HEK293 (cell line): ENCODE measurements around the gene ARMH4.

Source experiments
- ATF2 ChIP-seq: fragments of 450-650 bp; formaldehyde crosslinking; IDR thresholded peaks from 2 replicates; pipeline ENCODE4 v1.5.1; 2016; ENCODE audit warnings: missing biosample characterization, missing genetic modification characterization, low read depth
- CTCF ChIP-seq: fragments of 450-650 bp; formaldehyde crosslinking; IDR thresholded peaks from 2 replicates; pipeline ENCODE4 v1.5.1; 2016; ENCODE audit warnings: missing biosample characterization, missing genetic modification characterization
- PBX3 ChIP-seq: sonication (generic); formaldehyde crosslinking; IDR thresholded peaks from 2 replicates; pipeline ENCODE4 v1.8.1; 2022; ENCODE audit warnings: mild to moderate bottlenecking, moderate library complexity, missing genetic modification reagents
- PRDM2 ChIP-seq: fragments of 450-650 bp; formaldehyde crosslinking; IDR thresholded peaks from 2 replicates; pipeline ENCODE4 v1.5.1; 2016; ENCODE audit warnings: missing biosample characterization, missing genetic modification characterization, borderline replicate concordance
- REST ChIP-seq: fragments of 450-650 bp; formaldehyde crosslinking; IDR thresholded peaks from 2 replicates; pipeline ENCODE4 v1.5.1; 2016; ENCODE audit warnings: missing biosample characterization, missing genetic modification characterization
- ZNF221 ChIP-seq: fragments of 450-650 bp; formaldehyde crosslinking; IDR thresholded peaks from 2 replicates; pipeline ENCODE4 v1.5.1; 2017; ENCODE audit warnings: missing biosample characterization, missing genetic modification characterization, borderline replicate concordance
- ZNF302 ChIP-seq: fragments of 450-650 bp; formaldehyde crosslinking; IDR thresholded peaks from 2 replicates; pipeline ENCODE4 v1.5.1; 2016; ENCODE audit warnings: missing biosample characterization, missing genetic modification characterization, low read depth
- ZNF548 ChIP-seq: fragments of 450-650 bp; formaldehyde crosslinking; IDR thresholded peaks from 2 replicates; pipeline ENCODE4 v1.5.1; 2016; ENCODE audit warnings: missing biosample characterization, missing genetic modification characterization
- ZNF596 ChIP-seq: fragments of 450-650 bp; IDR thresholded peaks from 2 replicates; pipeline ENCODE4 v1.5.0; 2018; ENCODE audit warnings: missing biosample characterization, mild to moderate bottlenecking, missing genetic modification characterization, moderate library complexity
- ZXDB ChIP-seq: fragments of 450-650 bp; formaldehyde crosslinking; IDR thresholded peaks from 2 replicates; pipeline ENCODE4 v1.5.1; 2016; ENCODE audit warnings: missing biosample characterization, missing genetic modification characterization
- TF ChIP-seq, protein P1 (sequence below): fragments of 450-650 bp; formaldehyde crosslinking; IDR thresholded peaks from 2 replicates; pipeline ENCODE4 v1.5.0; 2017; ENCODE audit warnings: missing biosample characterization, missing genetic modification characterization, borderline replicate concordance

- TF ChIP-seq ZNF302 (tag by site-specific recombination) = no peak
- TF ChIP-seq CTCF (tag by site-specific recombination) = no peak
- TF ChIP-seq REST (tag by site-specific recombination) = no peak
- no peak for TF ChIP-seq ZNF548 (tag by site-specific recombination)
- no peak for TF ChIP-seq ATF2 (tag by site-specific recombination)
- TF ChIP-seq PBX3 (CRISPR knock-in tag) = no peak
- no peak for TF ChIP-seq PRDM2
- no peak for TF ChIP-seq ZNF596
- TF ChIP-seq, protein P1, sequence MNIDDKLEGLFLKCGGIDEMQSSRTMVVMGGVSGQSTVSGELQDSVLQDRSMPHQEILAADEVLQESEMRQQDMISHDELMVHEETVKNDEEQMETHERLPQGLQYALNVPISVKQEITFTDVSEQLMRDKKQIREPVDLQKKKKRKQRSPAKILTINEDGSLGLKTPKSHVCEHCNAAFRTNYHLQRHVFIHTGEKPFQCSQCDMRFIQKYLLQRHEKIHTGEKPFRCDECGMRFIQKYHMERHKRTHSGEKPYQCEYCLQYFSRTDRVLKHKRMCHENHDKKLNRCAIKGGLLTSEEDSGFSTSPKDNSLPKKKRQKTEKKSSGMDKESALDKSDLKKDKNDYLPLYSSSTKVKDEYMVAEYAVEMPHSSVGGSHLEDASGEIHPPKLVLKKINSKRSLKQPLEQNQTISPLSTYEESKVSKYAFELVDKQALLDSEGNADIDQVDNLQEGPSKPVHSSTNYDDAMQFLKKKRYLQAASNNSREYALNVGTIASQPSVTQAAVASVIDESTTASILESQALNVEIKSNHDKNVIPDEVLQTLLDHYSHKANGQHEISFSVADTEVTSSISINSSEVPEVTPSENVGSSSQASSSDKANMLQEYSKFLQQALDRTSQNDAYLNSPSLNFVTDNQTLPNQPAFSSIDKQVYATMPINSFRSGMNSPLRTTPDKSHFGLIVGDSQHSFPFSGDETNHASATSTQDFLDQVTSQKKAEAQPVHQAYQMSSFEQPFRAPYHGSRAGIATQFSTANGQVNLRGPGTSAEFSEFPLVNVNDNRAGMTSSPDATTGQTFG (tag by site-specific recombination) = no peak
- TF ChIP-seq ZNF221 (tag by site-specific recombination) = no peak
- no peak for TF ChIP-seq ZXDB
Observed at GRCh38 chr14:57988445-57988844, 163.6 kb downstream of the ARMH4 start.
